GM18502 (cell line): ENCODE measurements around the gene TNMD.

Experiments used
- ATAC-seq: cut with Tn5 transposase; IDR thresholded peaks from one replicate; pipeline ENCODE4 v1.9.1; 2021; ENCODE audit warnings: mild to moderate bottlenecking; ENCODE audit not compliant: unreplicated experiment, poor library complexity

Gene TNMD

DNA sequence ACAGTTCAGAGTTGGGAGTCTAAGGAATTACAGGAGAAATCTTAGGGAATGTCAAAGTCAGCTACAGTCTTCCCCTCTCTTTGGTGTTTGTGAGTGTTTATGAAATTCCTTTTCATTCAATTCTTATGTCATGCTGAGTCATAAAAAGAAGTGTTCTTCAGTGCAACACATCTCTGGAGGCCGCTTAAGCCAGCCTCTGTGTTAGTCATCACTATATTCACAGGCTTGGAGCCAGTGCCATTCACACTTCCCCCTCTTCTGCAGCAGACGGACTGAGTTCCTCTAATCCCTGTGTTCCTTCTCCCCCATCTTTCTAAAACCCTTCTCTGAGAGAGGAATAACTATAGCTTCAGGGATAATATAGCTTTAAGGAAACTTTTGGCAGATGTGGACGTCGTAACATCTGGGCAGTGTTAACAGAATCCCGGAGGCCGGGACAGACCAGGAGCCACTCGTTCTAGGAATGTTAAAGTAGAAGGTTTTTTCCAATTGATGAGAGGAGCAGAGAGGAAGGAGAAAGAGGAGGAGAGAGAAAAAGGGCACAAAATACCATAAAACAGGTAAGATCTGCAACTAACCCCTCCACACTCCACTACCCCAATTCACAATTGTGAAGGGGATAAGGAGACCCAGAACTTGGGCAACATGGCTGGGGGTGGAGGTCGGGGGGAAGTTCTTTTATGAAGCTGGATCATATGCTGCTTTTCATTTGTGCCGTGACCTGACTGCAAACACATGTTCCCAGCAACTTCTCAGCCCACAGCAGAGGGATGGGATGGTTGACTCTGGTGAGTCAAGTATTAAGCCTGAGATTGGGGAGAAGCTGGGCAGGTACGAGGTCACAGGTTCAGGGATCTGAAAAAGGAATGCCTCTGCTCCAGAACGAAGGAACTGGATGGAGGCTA, 59.5 kb downstream of the TNMD start, which contains the start of gene SRPX2:
TSS of gene SRPX2 (plus strand) at position 244 of the 905 bp plus-strand sequence. CDS start 2,124 bp downstream, outside the sequence.
- ATAC-seq: peak; percentile 72

DNA sequence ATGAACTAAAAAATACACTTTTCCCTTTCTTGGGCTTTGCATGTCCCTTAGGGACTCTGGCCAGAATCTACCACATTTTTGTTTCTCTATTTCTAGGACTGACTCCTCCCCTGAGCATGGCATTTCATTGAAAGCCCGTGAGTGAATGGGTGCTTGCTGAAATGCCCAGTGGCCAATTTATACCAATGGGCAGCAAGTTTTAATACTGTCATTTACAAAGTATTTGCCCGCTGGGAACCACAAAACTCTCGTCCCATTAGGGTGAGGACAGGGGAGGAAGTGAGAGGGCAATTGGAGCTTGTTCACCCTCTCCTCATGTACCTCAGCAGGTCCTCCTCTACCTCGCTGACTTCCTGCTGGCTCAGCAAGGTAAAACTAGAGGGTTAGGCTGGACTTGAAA, 60.4 kb downstream of the TNMD start:
- ATAC-seq: no peak

DNA sequence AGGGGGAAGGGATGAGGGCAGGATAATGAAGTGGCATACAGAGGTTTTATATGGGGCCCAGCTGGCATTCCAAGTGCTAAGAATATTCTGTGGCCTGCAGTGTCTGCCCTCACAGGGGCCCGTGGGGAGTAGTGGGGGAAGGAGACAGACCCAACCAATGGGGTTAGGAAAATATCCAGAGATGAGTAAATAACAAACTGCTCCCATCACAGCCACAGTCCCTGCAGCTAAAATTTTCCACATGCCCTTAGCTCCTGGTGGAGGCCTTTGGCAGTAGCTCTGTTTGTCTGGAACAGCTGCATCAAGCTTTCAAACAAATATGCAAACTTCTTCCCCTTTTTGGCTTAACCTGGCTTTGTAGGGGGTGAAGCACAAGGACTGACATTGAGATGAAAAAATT, 62.4 kb downstream of the TNMD start:
- ATAC-seq: no peak

DNA sequence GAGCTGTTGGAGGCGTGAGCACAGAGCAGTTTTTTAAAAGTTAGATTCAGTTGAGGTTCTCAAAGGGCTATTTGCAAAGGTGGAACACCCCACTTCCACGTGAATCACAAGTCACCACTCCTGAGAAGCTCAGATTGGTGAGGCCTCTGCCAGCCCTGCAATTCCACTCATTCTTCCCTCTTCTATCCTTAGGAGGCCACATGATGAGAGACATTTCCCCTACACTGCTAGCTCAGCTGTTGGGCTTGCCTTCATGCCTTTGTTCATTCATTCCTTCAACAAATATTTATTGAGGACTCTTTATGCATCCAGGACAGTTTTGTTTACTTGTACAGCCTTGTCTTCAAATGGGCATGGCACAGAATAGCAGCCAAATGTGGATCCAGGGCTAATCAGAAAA, 63.0 kb downstream of the TNMD start:
- no peak for ATAC-seq

DNA sequence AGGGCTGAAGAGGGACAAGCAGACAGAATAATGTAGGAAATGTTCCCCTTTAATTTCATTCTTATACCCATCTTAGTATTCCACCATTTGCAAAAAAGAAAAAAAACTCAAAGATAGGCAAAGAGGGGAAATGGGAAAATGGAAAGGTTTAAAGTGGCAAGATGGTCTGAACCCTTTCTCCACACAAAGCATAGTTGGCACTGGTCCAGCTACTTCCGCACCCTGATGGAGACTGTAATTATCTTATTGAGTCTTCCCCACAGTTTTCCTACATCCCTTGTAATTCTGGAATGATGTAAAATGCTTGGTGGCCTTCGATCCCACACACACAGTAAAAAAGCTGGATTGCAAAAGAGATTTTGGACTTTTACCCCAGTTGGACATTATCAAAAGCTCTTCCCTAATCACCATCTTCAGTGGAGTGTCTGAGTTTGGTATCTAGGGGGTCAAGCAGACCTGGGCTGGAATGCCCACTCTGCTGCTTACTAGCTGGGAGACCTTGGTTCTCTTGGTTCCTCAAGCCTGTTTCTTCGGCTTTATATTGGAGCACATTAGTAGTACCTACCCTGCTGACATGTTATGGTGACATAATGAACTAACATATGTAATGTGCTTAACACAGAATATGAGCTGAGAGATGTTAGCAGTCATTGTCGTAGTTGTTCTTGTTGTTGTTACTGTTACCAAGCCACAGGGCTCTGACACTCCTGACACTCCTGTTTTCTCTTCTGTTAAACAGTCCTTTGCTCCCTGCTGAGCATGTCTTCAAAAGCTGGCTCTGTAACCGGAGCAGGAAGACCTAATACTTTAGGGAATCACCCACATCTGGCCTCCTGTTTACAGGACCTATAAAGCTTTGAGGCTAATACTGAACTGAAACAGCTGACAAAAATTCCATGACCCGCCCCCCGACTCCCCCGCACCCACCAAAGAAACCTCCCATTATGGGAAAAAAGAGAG, 64.0 kb downstream of the TNMD start:
- no peak for ATAC-seq
